LNCaP clone FGC (cell line): ENCODE measurements around the gene TM9SF3.

Experiments
- DNase-seq: peaks from one replicate; pipeline ENCODE4 v3.0.0-alpha.2; 2011; ENCODE audit warnings: low read depth
- H3K4me3 ChIP-seq: 2 replicates; pipeline ENCODE4 v1.5.1; 2011; ENCODE audit warnings: mild to moderate bottlenecking, low read depth, low read length, control low read depth
- CTCF ChIP-seq: IDR thresholded peaks from 2 replicates; pipeline ENCODE4 v1.5.1; 2012; ENCODE audit warnings: mild to moderate bottlenecking; ENCODE audit not compliant: control insufficient read depth, insufficient read depth; ENCODE audit errors: extremely low read depth

Gene TM9SF3

GRCh38 chr10:96586419-96587263 is at the start of gene TM9SF3:
TSS of gene TM9SF3 (minus strand) at chr10:96587012. CDS start at chr10:96586835, 177 bp downstream.
- TF ChIP-seq CTCF = no peak
- DNase-seq = no peak
- H3K4me3 ChIP-seq = peak within 1 kb of the TSS; percentile 71

- H3K4me3 ChIP-seq = no peak overlapping the region
- no peak for DNase-seq
- no peak for TF ChIP-seq CTCF
Observed at GRCh38 chr10:96636551-96636950, 49.7 kb upstream of the TM9SF3 start.

GRCh38 chr10:96632974-96633710 is 46.3 kb upstream of the TM9SF3 start:
- DNase-seq = peak; percentile 46
- no peak for TF ChIP-seq CTCF
- H3K4me3 ChIP-seq = no peak overlapping the region

GRCh38 chr10:96627292-96627691 is 40.5 kb upstream of the TM9SF3 start:
- H3K4me3 ChIP-seq = no peak overlapping the region
- no peak for TF ChIP-seq CTCF
- no peak for DNase-seq

GRCh38 chr10:96626795-96627194 is 40.0 kb upstream of the TM9SF3 start:
- 0 out of 2 replicates have a peak, but pooled peaks have one; percentile 7 for TF ChIP-seq CTCF
- no peak overlapping the region for H3K4me3 ChIP-seq
- no peak for DNase-seq

- no peak for DNase-seq
- H3K4me3 ChIP-seq = no peak overlapping the region
- TF ChIP-seq CTCF = no peak
Observed at GRCh38 chr10:96625173-96625572, 38.4 kb upstream of the TM9SF3 start.
